Keratinocyte (primary cell): Measurements from ENCODE around the gene MORN5.

Experiments
- CTCF ChIP-seq, 3 experiments: IDR thresholded peaks in 1 of 3; conservative IDR thresholded peaks in 1 of 3; optimal IDR thresholded peaks in 1 of 3; 2 replicates in 2 of 3; 3 replicates in 1 of 3; pipeline versions ENCODE3 to v1.5.1; 2011; ENCODE audit warnings: low read length in 3 of 3, mild to moderate bottlenecking in 3 of 3, moderate library complexity in 2 of 3, control low read depth in 1 of 3, inconsistent platforms in 1 of 3; ENCODE audit not compliant: insufficient read depth in 2 of 3; ENCODE audit errors: extremely low read depth in 1 of 3
- EZH2 ChIP-seq: IDR thresholded peaks from one replicate; pipeline ENCODE4 v1.6.1; 2012; ENCODE audit warnings: inconsistent platforms, mild to moderate bottlenecking, low read length, moderate library complexity

- TF ChIP-seq EZH2 = no peak
- TF ChIP-seq CTCF (optimal IDR thresholded peaks at IDR 0.05 in 1 of 3, IDR thresholded peaks at IDR 0.05 in 1 of 3, conservative IDR thresholded peaks at IDR 0.05 in 1 of 3; ENCODE audit: extremely low read depth in 1 of 3, insufficient read depth in 2 of 3, low read length in 3 of 3) = no peak
These were observed 57.2 kb downstream of the MORN5 start for GRCh38 chr9:122216798-122217418.
